SK-N-SH treated with all-trans-retinoic acid at 6 μM for 48 hours (cell line): ENCODE results near the gene MYH14.

ENCODE experiments used
- ATAC-seq: fragments of 200-7000 bp; cut with Tn5 transposase; 3 replicates; pipeline ENCODE4 v1.9.1; 2020; ENCODE audit warnings: mild to moderate bottlenecking, moderate library complexity
- ARNTL ChIP-seq: fragments of 450-650 bp; formaldehyde crosslinking; IDR thresholded peaks from 2 replicates; pipeline ENCODE4 v1.5.0; 2020; ENCODE audit warnings: low read depth, mild to moderate bottlenecking, moderate library complexity, borderline replicate concordance
- BACH2 ChIP-seq: fragments of 250-450 bp; sonication (Bioruptor Pico); IDR thresholded peaks from 2 replicates; pipeline ENCODE4 v1.9.0; 2021; ENCODE audit warnings: mild to moderate bottlenecking, borderline replicate concordance
- CREB5 ChIP-seq: fragments of 250-450 bp; sonication (Bioruptor Pico); IDR thresholded peaks from 2 replicates; pipeline ENCODE4 v1.5.1; 2020; ENCODE audit warnings: low read depth, mild to moderate bottlenecking, moderate library complexity
- CSDC2 ChIP-seq: fragments of 250-450 bp; sonication (Bioruptor Pico); IDR thresholded peaks from 2 replicates; pipeline ENCODE4 v1.5.0; 2020; ENCODE audit warnings: mild to moderate bottlenecking, moderate library complexity
- CSRNP3 ChIP-seq: fragments of 250-450 bp; sonication (Bioruptor Pico); IDR thresholded peaks from 2 replicates; pipeline ENCODE4 v1.5.1; 2021; ENCODE audit warnings: mild to moderate bottlenecking, moderate library complexity
- ESRRG ChIP-seq: fragments of 250-450 bp; sonication (Bioruptor Pico); IDR thresholded peaks from 2 replicates; pipeline ENCODE4 v1.6.1; 2021; ENCODE audit warnings: mild to moderate bottlenecking
- GLIS3 ChIP-seq: fragments of 250-450 bp; sonication (Bioruptor Pico); IDR thresholded peaks from 2 replicates; pipeline ENCODE4 v1.5.0; 2020; ENCODE audit warnings: mild to moderate bottlenecking, moderate library complexity
- ISL1 ChIP-seq: fragments of 250-450 bp; sonication (Bioruptor Pico); IDR thresholded peaks from 2 replicates; pipeline ENCODE4 v2.1.2; 2022; ENCODE audit warnings: mild to moderate bottlenecking, moderate library complexity
- OSR1 ChIP-seq: fragments of 250-450 bp; sonication (Bioruptor Pico); IDR thresholded peaks from 2 replicates; pipeline ENCODE4 v1.8.0; 2022; ENCODE audit warnings: moderate library complexity, mild to moderate bottlenecking, inconsistent platforms
- POU6F1 ChIP-seq: fragments of 250-450 bp; sonication (Bioruptor Pico); IDR thresholded peaks from 2 replicates; pipeline ENCODE4 v1.8.0; 2021; ENCODE audit warnings: low read depth, mild to moderate bottlenecking, moderate library complexity, borderline replicate concordance
- PPARA ChIP-seq: fragments of 250-450 bp; sonication (Bioruptor Pico); IDR thresholded peaks from 2 replicates; pipeline ENCODE4 v1.5.0; 2020; ENCODE audit warnings: mild to moderate bottlenecking, borderline replicate concordance
- RARB ChIP-seq: fragments of 250-450 bp; sonication (Bioruptor Pico); IDR thresholded peaks from 2 replicates; pipeline ENCODE4 v1.8.0; 2021; ENCODE audit warnings: mild to moderate bottlenecking, moderate library complexity
- SNAI2 ChIP-seq: fragments of 250-450 bp; sonication (Bioruptor Pico); IDR thresholded peaks from 2 replicates; pipeline ENCODE4 v1.5.0; 2020; ENCODE audit warnings: mild to moderate bottlenecking, moderate library complexity
- TCF4 ChIP-seq: fragments of 250-450 bp; sonication (Bioruptor Pico); IDR thresholded peaks from 2 replicates; pipeline ENCODE4 v1.8.0; 2021; ENCODE audit warnings: mild to moderate bottlenecking, moderate library complexity, borderline replicate concordance
- TOX ChIP-seq: fragments of 250-450 bp; sonication (Bioruptor Pico); IDR thresholded peaks from 2 replicates; pipeline ENCODE4 v1.8.0; 2021; ENCODE audit warnings: mild to moderate bottlenecking, moderate library complexity, borderline replicate concordance
- TSHZ2 ChIP-seq: fragments of 250-450 bp; sonication (Bioruptor Pico); IDR thresholded peaks from 2 replicates; pipeline ENCODE4 v1.5.0; 2020; ENCODE audit warnings: mild to moderate bottlenecking, moderate library complexity
- ZC3H10 ChIP-seq: fragments of 250-450 bp; sonication (Bioruptor Pico); IDR thresholded peaks from 2 replicates; pipeline ENCODE4 v1.5.1; 2021; ENCODE audit warnings: mild to moderate bottlenecking, moderate library complexity
- ZFP3 ChIP-seq: fragments of 250-450 bp; sonication (Bioruptor Pico); IDR thresholded peaks from 2 replicates; pipeline ENCODE4 v1.5.0; 2020; ENCODE audit warnings: mild to moderate bottlenecking, moderate library complexity
- ZNF565 ChIP-seq: fragments of 450-650 bp; formaldehyde crosslinking; conservative IDR thresholded peaks from 2 replicates; pipeline ENCODE4 v1.5.0; 2020; ENCODE audit warnings: low read depth, mild to moderate bottlenecking, moderate library complexity
- ZNF70 ChIP-seq: fragments of 450-650 bp; formaldehyde crosslinking; IDR thresholded peaks from 2 replicates; pipeline ENCODE4 v1.5.0; 2020; ENCODE audit warnings: mild to moderate bottlenecking, moderate library complexity
- ZNF8 ChIP-seq: fragments of 450-650 bp; formaldehyde crosslinking; IDR thresholded peaks from 2 replicates; pipeline ENCODE4 v1.5.0; 2020; ENCODE audit warnings: mild to moderate bottlenecking, moderate library complexity
- TF ChIP-seq, protein P1 (sequence below): fragments of 250-450 bp; sonication (Bioruptor Pico); IDR thresholded peaks from 2 replicates; pipeline ENCODE4 v1.8.0; 2020; ENCODE audit warnings: mild to moderate bottlenecking, moderate library complexity, borderline replicate concordance

Gene MYH14

GRCh38 chr19:50290011-50290410 lies 86.6 kb downstream of the MYH14 start:
- no peak for ATAC-seq
- no peak for TF ChIP-seq ARNTL (CRISPR knock-in tag)
- no peak for TF ChIP-seq TSHZ2 (CRISPR knock-in tag)
- no peak for TF ChIP-seq ZNF8 (CRISPR knock-in tag)
- TF ChIP-seq ZNF565, result no peak
- no peak for TF ChIP-seq ESRRG (CRISPR knock-in tag)
- TF ChIP-seq OSR1 (CRISPR knock-in tag), result no peak
- TF ChIP-seq TOX (CRISPR knock-in tag), result no peak
- TF ChIP-seq GLIS3 (CRISPR knock-in tag), result no peak
- no peak for TF ChIP-seq CREB5 (CRISPR knock-in tag)
- TF ChIP-seq ZC3H10, result no peak
- TF ChIP-seq, protein P1, sequence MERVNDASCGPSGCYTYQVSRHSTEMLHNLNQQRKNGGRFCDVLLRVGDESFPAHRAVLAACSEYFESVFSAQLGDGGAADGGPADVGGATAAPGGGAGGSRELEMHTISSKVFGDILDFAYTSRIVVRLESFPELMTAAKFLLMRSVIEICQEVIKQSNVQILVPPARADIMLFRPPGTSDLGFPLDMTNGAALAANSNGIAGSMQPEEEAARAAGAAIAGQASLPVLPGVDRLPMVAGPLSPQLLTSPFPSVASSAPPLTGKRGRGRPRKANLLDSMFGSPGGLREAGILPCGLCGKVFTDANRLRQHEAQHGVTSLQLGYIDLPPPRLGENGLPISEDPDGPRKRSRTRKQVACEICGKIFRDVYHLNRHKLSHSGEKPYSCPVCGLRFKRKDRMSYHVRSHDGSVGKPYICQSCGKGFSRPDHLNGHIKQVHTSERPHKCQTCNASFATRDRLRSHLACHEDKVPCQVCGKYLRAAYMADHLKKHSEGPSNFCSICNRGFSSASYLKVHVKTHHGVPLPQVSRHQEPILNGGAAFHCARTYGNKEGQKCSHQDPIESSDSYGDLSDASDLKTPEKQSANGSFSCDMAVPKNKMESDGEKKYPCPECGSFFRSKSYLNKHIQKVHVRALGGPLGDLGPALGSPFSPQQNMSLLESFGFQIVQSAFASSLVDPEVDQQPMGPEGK (CRISPR knock-in tag), result no peak
- TF ChIP-seq TCF4 (CRISPR knock-in tag), result no peak
- no peak for TF ChIP-seq BACH2
- no peak for TF ChIP-seq ZFP3 (CRISPR knock-in tag)
- no peak for TF ChIP-seq ISL1
- no peak for TF ChIP-seq SNAI2 (CRISPR knock-in tag)
- TF ChIP-seq CSDC2, result no peak
- TF ChIP-seq PPARA (CRISPR knock-in tag), result no peak

- no peak for ATAC-seq
- TF ChIP-seq ZFP3 (CRISPR knock-in tag), result no peak
- no peak for TF ChIP-seq TCF4 (CRISPR knock-in tag)
- TF ChIP-seq TOX (CRISPR knock-in tag), result no peak
- TF ChIP-seq ZNF70 (CRISPR knock-in tag), result no peak
- no peak for TF ChIP-seq CSRNP3 (CRISPR knock-in tag)
- no peak for TF ChIP-seq OSR1 (CRISPR knock-in tag)
- no peak for TF ChIP-seq GLIS3 (CRISPR knock-in tag)
- TF ChIP-seq ARNTL (CRISPR knock-in tag), result no peak
- no peak for TF ChIP-seq ZNF8 (CRISPR knock-in tag)
- TF ChIP-seq SNAI2 (CRISPR knock-in tag), result no peak
- TF ChIP-seq BACH2, result no peak
- TF ChIP-seq CSDC2, result no peak
- no peak for TF ChIP-seq ZC3H10
- TF ChIP-seq ZNF565, result no peak
- no peak for TF ChIP-seq TSHZ2 (CRISPR knock-in tag)
- no peak for TF ChIP-seq RARB (CRISPR knock-in tag)
- TF ChIP-seq POU6F1 (CRISPR knock-in tag), result no peak
- TF ChIP-seq ESRRG (CRISPR knock-in tag), result no peak
Observed at GRCh38 chr19:50290775-50291174, 87.4 kb downstream of the MYH14 start.
